HUES64 (cell line): ENCODE data around the gene MMADHC.

ENCODE experiments used
- H3K27ac ChIP-seq: 2 replicates; pipeline ENCODE4 v1.7.0; 2013; ENCODE audit warnings: low read depth, low read length, inconsistent platforms
- H3K27me3 ChIP-seq: 2 replicates; pipeline ENCODE4 v1.6.1; 2013; ENCODE audit warnings: mild to moderate bottlenecking, low read length; ENCODE audit not compliant: insufficient read depth
- H3K36me3 ChIP-seq: 2 replicates; pipeline ENCODE4 v1.6.1; 2013; ENCODE audit warnings: mild to moderate bottlenecking, low read length; ENCODE audit not compliant: insufficient read depth
- H3K4me1 ChIP-seq: 2 replicates; pipeline ENCODE4 v1.6.1; 2013; ENCODE audit warnings: mild to moderate bottlenecking, low read length, moderate library complexity; ENCODE audit not compliant: insufficient read depth
- H3K4me3 ChIP-seq: 2 replicates; pipeline ENCODE4 v1.5.1; 2013; ENCODE audit warnings: mild to moderate bottlenecking, low read length, moderate library complexity
- H3K9ac ChIP-seq: 2 replicates; pipeline ENCODE4 v1.6.1; 2013; ENCODE audit warnings: mild to moderate bottlenecking, low read depth, low read length
- H3K9me3 ChIP-seq: 2 replicates; pipeline ENCODE4 v1.6.1; 2013; ENCODE audit warnings: low read depth, low read length; ENCODE audit not compliant: insufficient read depth
- WGBS: fragments of 150-250, 120-280 bp; methylation state at CpG from one replicate; pipeline ENCODE4 v1.1.7; 2013; ENCODE audit warnings: missing lambda C conversion rate; 5-methylcytosine and 5-hydroxymethylcytosine counted together

Gene MMADHC

DNA sequence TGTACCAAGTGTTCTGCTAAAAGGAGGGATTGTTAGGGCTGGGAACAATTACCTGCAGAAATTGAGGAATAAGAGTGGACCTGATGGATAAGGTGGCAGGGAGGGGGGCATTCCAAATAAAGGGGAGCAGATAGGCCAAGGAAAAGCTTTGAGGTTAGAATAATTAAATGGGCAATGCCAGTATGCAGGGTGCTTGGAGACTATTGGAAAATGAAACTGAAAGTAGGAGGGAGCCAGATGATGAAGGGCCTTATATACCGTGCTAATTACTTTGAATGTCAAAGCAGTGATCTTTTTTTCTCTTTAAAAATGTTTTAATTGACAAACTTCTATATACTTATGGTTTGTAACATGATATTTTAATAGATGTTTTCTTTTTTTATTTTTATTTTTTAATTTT lies 42.9 kb downstream of the MMADHC start:
- Histone ChIP-seq H3K4me1 (no peaks in the 10 kb centered on the region), H3K9ac (no peak overlapping the region), H3K27ac (no peak overlapping the region), H3K4me3 (no peak overlapping the region), H3K36me3 (no peaks in the 10 kb centered on the region), H3K27me3 (no peaks in the 10 kb centered on the region), H3K9me3 (no peaks in the 10 kb centered on the region)
- 88% methylated on average over 1 of the region's 1 CpG for WGBS

DNA sequence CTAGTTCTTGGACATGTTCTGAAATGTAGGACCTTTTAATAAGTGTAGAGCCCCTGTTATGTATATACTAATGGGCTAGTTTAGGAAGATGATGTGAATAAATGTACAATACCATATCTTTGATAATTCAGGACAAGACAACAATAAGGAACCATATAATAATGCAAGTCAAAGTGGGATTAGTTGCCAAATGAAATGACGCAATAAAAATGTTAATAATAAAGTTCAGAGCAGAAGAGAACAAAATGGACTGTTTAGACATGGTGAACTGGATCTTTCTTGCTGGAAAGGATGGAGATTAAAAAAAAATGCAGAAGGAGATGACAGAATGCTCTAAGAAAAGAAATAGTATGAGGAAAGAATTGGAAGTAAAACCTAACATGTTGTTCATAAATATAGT lies 43.7 kb downstream of the MMADHC start:
- WGBS, result 91% methylated on average over 1 of the region's 1 CpG
- Histone ChIP-seq H3K27ac (no peak overlapping the region), H3K4me1 (no peaks in the 10 kb centered on the region)

DNA sequence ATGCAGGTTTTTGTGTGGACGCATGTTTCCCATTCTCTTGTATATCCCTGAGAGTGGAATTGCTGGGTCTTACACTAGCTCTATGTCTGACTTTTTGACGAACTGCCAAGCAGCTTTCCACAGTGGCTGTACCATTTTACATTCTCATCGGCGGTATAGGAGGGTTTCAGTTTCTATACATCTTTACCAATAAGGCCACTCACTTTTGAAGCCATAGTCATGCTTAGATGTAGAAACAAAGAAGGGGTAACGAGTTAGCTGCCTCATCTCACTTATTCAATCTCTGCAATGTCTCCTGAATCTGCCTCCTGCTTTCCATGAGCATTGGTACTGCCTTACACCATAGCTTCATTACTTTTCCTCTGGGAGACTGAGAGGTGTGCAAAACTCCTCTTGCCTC lies 47.4 kb downstream of the MMADHC start:
- no peak overlapping the region for H3K4me3 ChIP-seq
- no peaks in the 10 kb centered on the region for H3K4me1 ChIP-seq
- 93% methylated on average over 5 of the region's 5 CpGs for WGBS
- H3K36me3 ChIP-seq, result no peaks in the 10 kb centered on the region
- H3K9me3 ChIP-seq, result no peaks in the 10 kb centered on the region
- H3K27ac ChIP-seq, result no peak overlapping the region
- no peak overlapping the region for H3K9ac ChIP-seq
- H3K27me3 ChIP-seq, result no peaks in the 10 kb centered on the region

More for the DNA sequence above, 43.7 kb downstream of the MMADHC start:
- Histone ChIP-seq H3K9ac (no peak overlapping the region), H3K9me3 (no peaks in the 10 kb centered on the region), H3K27me3 (no peaks in the 10 kb centered on the region), H3K36me3 (no peaks in the 10 kb centered on the region), H3K4me3 (no peak overlapping the region)

DNA sequence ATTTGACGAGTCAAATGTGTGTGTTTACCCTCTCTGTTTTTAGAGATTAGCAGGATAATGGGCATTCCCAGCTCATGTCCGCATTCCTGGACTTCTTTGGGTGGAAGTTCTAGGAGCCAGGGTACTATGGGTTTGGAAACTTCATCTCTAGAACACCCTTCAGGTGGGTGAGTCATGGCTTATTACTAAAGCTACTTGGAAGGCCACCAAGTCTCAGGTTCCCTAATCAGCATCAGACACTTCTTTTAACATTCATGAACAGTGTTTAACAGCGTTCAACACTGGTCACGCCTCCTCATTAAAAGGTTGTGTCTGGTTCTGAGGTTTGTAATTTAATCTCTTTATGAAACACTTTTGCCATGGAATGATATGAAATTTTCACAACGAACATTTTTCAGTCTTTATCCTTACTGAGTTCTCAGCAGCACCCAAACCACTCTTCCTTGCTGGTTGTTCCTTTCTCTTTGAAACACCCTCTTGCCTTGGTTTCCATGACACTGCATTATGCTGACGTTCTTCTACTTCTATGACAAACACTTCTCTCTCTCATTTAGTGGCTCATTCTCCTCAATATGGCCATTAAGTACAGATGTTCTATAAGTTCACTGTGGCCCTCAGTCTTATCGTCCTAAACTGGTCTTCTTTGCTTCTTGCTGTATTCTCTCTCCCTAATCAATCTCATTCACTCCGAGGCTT lies 49.3 kb downstream of the MMADHC start:
- no peaks in the 10 kb centered on the region for H3K4me1 ChIP-seq
- no peak overlapping the region for H3K27ac ChIP-seq
- H3K9me3 ChIP-seq, result no peaks in the 10 kb centered on the region
- H3K27me3 ChIP-seq, result no peaks in the 10 kb centered on the region
- no peak overlapping the region for H3K4me3 ChIP-seq
- WGBS, result 90% methylated on average over 7 of the region's 8 CpGs
- H3K36me3 ChIP-seq, result no peaks in the 10 kb centered on the region
- H3K9ac ChIP-seq, result no peak overlapping the region

DNA sequence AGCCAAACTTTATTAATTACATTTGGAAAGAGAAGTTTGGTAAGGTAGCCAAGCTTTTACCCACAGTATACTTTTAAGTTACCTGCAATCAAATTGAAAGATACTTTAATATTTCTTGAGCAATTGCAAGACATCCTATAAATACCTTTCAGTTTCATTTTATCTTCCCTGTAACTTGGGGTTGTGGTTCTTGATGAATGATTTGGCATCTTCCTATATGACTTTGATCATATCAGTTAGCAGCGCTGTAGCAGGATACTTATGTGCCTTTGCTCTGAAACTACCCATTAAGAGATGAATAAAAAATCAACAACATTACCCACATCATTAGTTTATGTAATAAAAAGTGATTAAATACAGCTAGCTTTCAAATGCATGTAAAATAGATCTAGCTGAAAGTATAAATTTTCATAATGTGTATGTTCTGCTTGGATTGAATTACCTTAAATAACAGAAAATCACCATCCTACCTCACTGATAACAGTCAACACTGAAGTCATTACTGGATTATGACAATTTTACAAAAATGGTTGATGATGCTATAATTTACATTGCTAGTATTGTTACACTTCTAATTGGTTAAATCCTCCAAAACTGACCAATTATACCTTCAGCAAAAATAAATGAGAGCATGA lies 50.4 kb downstream of the MMADHC start:
- Histone ChIP-seq H3K27me3 (no peaks in the 10 kb centered on the region), H3K9ac (no peak overlapping the region), H3K27ac (no peak overlapping the region), H3K4me1 (no peaks in the 10 kb centered on the region), H3K36me3 (no peaks in the 10 kb centered on the region), H3K9me3 (no peaks in the 10 kb centered on the region), H3K4me3 (no peak overlapping the region)
- no CpG with 5 or more reads among the region's 1 CpG for WGBS

DNA sequence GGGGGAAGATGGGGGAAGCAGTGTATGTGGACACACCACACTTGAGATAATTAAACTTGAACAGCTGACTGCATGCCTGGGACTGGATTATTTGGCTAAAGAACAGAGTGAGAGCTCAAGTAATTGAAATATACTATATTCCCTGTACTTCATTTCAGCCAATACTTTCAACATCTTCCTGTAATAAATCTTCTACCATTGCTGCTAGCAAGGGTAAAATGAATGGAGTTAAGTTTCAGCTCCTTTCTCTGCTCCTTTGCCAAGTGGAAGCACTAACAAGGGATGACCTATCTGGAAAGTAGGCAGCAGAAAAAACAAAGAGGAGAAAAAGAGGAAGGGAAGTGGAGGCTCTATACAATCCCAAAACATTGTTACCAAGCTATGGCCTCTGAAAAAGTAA lies 50.9 kb downstream of the MMADHC start:
- no peaks in the 10 kb centered on the region for H3K27me3 ChIP-seq
- no peaks in the 10 kb centered on the region for H3K9me3 ChIP-seq
- H3K36me3 ChIP-seq, result no peaks in the 10 kb centered on the region
- no peak overlapping the region for H3K4me3 ChIP-seq
- no peaks in the 10 kb centered on the region for H3K4me1 ChIP-seq
- no peak overlapping the region for H3K9ac ChIP-seq
- H3K27ac ChIP-seq, result no peak overlapping the region

DNA sequence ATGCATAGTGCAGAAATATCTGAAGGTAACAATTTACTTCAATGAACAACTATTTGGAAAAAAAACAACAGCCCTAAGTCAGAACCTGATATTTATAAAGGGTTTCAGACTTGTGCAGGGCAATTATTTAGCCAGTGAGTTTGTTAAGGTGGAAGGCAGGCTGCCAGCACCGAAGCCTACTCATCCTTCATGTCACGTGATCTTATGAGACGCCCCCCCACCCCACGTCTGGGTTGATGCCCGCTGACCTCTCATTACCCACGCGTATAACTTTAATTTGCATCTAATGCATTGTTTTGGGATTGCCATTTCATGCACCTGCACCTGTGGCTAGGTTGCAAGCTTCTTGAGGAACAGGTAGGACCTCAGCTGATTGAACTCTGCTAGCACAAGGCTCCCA lies 52.9 kb downstream of the MMADHC start:
- Histone ChIP-seq H3K9ac (no peak overlapping the region), H3K27ac (no peak overlapping the region), H3K9me3 (no peaks in the 10 kb centered on the region), H3K4me3 (no peak overlapping the region), H3K36me3 (no peaks in the 10 kb centered on the region), H3K4me1 (no peaks in the 10 kb centered on the region), H3K27me3 (no peaks in the 10 kb centered on the region)
- 94% methylated on average over 7 of the region's 7 CpGs for WGBS

DNA sequence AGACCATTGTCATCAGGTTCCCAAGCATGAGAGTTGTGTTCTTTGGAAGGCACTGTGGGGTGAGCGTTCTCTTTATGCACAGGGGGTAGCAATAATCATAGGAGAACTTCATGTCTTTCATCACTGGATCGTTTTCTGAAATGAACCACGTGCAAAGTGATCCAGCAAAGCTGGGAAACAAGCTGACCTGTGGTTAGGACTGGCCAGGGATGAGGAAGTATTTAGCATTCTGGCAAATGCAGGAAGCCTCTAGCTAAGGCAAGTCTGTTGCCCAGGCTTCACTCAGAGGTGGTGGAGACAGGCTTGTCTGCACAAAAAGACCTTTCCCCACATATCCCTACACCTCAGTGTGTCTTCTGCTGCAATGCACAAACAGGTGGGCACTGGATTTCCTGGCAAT lies 58.6 kb downstream of the MMADHC start:
- no peaks in the 10 kb centered on the region for H3K9me3 ChIP-seq
- no peaks in the 10 kb centered on the region for H3K36me3 ChIP-seq
- H3K27me3 ChIP-seq, result no peaks in the 10 kb centered on the region
- H3K4me3 ChIP-seq, result no peak overlapping the region
- no peak overlapping the region for H3K27ac ChIP-seq
- WGBS, result 77% methylated on average over 3 of the region's 3 CpGs
- no peak overlapping the region for H3K9ac ChIP-seq
- no peaks in the 10 kb centered on the region for H3K4me1 ChIP-seq

DNA sequence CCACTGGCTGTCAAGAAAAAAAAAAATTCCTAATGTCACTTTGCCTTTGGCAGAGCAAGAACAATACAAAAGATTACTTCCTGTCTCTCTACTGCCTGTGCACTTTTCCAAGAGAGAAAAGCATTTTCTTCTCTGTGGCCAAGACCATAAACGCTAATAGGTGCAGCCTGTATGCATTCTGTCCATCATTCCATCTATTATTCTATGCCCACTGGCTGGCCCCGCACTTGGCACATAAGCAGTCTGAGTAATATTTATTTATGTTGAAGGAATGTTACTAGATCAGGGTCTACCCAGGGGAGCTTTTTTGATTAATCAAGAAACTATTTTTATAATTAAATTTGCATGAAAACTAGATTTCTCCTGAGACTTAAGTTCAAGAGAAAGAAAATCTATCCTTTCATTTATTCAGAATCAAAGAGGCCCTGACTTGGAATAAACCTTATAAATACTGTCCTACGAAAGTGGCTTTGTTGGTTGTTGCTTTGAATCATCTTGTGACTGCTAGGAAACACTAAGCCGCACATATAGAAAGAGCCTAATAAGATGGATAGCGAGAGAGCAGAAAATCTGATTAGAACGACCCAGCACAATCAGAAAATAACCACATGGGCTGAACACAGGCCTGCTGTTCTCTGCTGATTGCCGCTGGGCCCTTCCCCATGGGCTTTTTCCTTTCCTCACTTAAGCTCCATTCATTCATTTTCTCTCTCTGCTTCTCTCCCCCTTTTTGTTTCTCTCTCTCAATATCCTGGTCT lies 59.4 kb downstream of the MMADHC start:
- Histone ChIP-seq H3K27me3 (no peaks in the 10 kb centered on the region), H3K9me3 (no peaks in the 10 kb centered on the region), H3K9ac (no peak overlapping the region), H3K4me1 (no peaks in the 10 kb centered on the region), H3K4me3 (no peak overlapping the region), H3K36me3 (no peaks in the 10 kb centered on the region), H3K27ac (no peak overlapping the region)
- WGBS, result 94% methylated on average over 6 of the region's 7 CpGs

DNA sequence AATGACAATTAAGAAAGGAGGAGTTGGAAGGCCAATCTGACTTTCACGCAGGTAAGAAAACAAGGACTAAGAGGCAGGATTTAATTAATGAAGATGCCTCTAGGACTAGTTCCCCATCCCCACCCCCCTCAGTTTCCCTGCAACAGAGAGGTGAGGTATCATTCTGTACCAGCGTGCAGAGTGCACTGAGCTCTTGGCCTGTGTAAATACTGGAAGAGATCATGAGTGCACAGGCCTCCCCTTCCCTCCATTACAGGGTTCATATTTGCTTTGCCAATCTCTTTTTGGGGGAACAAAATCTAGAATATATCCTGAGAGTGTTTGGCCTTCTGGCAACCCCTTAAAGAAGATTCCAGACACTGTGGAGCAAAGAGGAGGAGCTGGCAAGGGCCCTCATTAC lies 60.9 kb downstream of the MMADHC start:
- Histone ChIP-seq H3K4me1 (no peaks in the 10 kb centered on the region), H3K27ac (no peak overlapping the region), H3K9me3 (no peaks in the 10 kb centered on the region), H3K36me3 (no peaks in the 10 kb centered on the region), H3K9ac (no peak overlapping the region), H3K4me3 (no peak overlapping the region), H3K27me3 (no peaks in the 10 kb centered on the region)
- 100% methylated on average over 2 of the region's 2 CpGs for WGBS

DNA sequence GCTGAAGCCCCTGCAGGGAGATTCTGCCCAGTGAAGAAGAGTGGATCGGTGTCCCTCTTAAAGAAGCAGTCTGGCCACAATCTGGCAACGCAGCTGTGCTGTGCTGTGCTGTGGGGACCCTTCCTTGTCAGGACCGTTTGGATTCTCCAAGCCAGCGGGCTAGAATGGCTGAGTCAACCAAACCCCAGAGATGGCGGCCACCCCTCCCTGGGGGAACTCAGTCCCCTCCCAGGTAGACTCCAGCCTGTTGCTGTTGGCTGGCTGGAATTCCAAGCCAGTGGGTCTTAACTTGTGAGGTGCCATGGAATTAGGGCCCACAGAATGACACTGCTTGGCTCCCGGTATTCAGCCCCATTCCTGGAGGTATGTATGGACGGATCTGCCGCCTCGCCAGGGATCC lies 62.3 kb downstream of the MMADHC start:
- H3K4me1 ChIP-seq, result no peaks in the 10 kb centered on the region
- H3K27me3 ChIP-seq, result no peaks in the 10 kb centered on the region
- H3K9me3 ChIP-seq, result no peaks in the 10 kb centered on the region
- 94% methylated on average over 9 of the region's 9 CpGs for WGBS
- H3K27ac ChIP-seq, result no peak overlapping the region
- H3K36me3 ChIP-seq, result no peaks in the 10 kb centered on the region
- H3K4me3 ChIP-seq, result no peak overlapping the region
- no peak overlapping the region for H3K9ac ChIP-seq
